GM08714 (cell line): ENCODE results near the gene DAPP1.
A peak's percentile ranks its signal among the peaks of the same experiment; 100 is the strongest.
"Not testable (repeated sequence)": the region's sequence is repeated elsewhere in the genome, so short reads cannot be mapped to it uniquely, and the experiment has no call there.

Experiments used
- H3K4me3 ChIP-seq: fragments of 200-500 bp; sonication (Bioruptor generic); 2 replicates; pipeline ENCODE4 v1.5.1; 2014; ENCODE audit warnings: mild to moderate bottlenecking, low read length, inconsistent platforms
- ZNF274 ChIP-seq: IDR thresholded peaks from 2 replicates; pipeline ENCODE4 v1.6.1; 2012; ENCODE audit warnings: mild to moderate bottlenecking, low read depth, low read length

The DAPP1 gene

DNA sequence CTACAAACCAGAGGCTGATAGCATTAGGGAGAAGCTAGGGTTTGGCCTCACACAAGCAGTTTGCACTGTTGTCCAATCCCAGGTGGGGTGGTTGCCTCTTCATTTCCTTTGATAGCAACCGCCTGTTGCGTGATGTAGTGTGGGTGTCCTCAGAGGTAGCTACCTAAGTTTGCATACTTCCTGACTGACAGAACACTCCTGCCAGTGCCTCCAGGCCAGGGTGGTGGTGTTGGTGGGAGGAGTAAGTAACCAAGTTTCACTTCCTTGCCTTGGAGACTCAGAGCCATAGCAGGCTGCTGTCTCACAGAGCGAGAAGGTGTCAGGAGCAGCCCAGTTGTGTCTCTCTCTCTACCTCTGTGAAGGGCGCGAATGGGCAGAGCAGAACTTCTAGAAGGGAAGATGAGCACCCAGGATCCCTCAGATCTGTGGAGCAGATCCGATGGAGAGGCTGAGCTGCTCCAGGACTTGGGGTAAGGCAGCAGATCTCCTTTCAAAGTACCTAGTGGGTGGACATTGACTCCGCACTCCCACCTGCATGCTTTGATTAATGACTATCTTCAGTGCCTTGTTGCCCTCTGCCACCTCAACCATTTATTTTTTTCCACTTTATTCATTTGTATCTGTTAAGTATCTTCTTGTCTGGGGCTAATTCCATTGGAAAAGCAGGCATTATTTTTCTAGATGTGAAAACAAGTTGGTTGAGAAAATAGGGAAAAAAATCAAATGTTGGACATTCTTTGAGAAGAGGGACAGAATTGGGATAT, at the start of gene DAPP1:
TSS of gene DAPP1 (plus strand) at position 283 of the 764 bp plus-strand sequence. CDS start at position 370, 87 bp downstream.
- no peak for TF ChIP-seq ZNF274

DNA sequence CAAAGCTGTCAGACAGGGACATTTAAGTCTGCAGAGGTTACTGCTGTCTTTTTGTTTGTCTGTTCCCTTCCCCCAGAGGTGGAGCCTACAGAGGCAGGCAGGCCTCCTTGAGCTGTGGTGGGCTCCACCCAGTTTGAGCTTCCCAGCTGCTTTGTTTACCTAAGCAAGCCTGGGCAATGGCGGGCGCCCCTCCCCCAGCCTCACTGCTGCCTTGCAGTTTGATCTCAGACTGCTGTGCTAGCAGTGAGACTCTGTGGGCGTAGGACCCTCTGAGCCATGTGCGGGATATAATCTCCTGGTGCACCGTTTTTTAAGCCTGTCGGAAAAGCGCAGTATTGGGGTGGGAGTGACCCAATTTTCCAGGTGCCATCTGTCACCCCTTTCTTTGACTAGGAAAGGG, 45.8 kb upstream of the DAPP1 start:
- H3K4me3 ChIP-seq = not testable (repeated sequence)

More for the DNA sequence above, at the start of gene DAPP1:
- peak within 1 kb of the TSS; percentile 88 for H3K4me3 ChIP-seq

DNA sequence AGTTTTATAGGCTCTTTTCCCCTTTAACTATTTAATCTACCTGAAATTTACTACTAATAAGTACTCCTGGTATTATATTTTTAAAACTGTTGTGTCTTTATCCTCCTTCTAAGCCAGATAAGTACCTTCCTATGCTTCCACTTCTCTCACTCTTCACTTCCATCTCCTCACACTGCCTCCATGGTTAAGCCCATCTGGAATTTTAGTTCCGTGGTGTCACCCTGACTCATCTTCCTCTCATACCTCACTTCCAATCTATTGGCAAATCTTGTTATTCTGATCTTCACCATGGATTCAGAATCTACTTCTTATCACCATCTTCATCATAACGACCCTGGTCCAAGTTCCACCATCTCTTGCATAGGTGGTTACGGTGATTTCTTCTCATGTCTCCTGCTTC, 32.7 kb upstream of the DAPP1 start:
- TF ChIP-seq ZNF274 = no peak
- no peak overlapping the region for H3K4me3 ChIP-seq

DNA sequence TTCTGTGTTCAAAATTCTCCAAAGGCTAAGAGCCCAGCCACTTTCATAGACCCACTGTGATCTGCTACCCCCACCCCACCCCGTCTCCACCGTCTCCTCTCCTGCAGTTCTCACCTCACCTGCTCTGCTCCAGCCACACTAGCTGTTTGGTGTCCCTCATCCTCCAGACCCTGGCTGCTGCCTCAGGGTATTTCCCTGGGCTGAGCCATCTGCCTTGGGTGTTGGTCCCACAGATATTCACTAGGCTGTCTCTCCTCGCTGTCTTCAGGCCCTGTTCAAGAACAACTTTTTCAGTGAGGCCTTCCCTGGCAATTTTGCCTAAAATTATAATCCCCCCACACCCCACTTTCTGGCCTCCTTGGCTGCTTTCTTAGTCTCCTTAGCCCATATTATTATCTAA, 31.8 kb upstream of the DAPP1 start:
- no peak for TF ChIP-seq ZNF274
- H3K4me3 ChIP-seq = no peak overlapping the region

DNA sequence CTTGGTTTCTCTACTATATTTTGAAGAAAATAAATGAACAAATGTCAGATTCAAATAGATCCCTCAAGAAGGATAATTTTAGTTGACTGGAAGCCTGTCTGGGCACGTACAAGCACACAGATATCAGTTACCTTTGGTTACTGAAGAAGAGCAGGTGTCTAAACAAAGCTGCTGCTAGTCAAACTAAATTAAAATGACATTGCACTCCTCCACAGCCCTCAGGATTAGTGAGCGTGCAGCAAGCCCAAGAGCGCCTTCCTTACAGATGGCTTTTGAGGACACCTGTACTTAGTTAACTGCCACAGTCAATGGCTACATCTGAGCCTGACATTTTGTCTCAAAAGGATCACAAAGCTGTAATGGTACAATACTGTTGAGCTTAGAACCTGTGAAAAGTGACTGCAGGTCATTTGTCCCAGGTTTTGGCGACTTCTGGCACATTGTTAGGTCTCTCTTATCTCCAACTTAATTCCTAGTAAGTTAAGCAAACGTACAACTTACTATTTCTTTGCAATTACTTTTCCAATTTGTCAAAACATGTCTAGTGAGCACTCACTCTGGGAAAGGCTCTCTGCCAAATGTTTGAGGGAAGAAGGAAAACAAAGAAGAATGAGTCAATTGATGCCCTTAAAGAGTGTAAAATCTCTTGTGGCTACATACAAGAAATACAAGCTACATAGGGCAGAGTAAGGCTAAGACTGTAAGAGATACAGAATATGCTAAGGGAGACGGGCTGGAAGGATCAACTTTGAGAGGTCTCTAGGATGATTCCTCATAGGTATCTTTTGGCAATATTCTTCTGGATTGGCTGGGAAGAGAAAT, 25.6 kb upstream of the DAPP1 start:
- TF ChIP-seq ZNF274 = no peak
- H3K4me3 ChIP-seq = no peak overlapping the region

DNA sequence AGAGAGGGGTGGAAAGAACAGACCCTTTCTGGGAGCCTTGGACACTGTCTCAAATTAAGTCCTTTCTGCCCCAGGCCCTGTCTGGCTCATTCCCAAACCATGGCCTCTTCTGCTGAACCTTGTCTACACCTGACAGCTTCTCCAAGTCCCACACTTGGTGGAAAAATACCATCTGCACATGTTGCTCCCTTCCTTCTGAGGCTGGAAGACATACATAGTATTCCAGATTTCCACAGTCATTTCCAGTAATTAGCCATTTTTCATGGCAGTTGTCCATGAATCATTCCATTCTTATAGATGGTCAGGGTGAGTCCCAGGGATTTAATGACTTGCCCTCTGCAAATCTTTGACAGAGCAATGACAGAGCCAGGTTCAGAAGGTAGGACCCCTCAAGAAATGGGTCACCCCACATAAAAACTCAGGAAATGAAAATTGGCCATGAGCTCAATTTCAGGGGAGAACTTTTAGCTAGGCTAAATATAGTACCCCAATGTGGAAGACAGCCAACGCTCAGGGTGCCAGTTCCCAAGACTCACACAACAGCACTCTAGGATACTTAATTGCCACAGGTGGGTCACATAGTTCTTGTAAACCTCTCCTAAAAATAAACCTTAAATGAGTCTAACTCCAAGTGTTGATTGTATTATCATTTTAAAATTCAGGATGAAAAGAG, 16.2 kb upstream of the DAPP1 start:
- H3K4me3 ChIP-seq = no peak overlapping the region
- no peak for TF ChIP-seq ZNF274

DNA sequence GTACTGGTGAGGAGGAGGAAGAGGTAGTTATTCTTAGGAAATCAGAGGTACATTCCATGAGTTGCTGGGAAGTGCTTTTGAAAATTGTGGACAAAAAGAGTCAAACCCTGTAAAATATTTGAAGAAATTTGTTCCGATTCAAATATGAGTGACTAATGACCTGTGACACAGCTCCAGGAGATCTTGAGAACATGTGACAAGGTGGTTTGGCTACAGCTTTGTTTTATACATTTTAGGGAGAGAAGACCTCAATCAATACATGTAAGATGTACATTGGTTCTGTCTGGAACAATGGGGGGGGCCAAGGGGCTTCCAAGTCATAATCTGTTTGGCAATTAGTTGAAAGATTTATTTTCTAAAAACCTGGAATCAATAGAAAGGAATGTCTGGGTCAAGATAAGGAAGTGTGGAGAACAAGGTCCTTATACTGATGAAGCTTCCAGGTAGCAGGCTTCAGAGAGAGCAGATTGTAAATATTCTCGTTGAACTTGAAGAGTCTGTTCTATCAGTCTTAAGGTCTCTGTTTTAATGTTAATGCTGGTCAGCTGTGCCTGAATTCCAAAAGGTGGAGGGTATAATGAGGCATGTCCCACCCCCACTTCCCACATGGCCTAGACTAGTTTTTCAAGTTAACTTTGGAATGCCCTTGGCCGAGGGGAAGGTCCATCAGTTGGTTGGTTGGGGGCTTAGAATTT, 15.5 kb upstream of the DAPP1 start:
- no peak overlapping the region for H3K4me3 ChIP-seq
- no peak for TF ChIP-seq ZNF274

- TF ChIP-seq ZNF274 = no peak
- H3K4me3 ChIP-seq = no peak overlapping the region
These were observed 13.0 kb upstream of the DAPP1 start for GRCh38 chr4:99803566-99804101.

- no peak for TF ChIP-seq ZNF274
- no peak overlapping the region for H3K4me3 ChIP-seq
These were observed 10.1 kb upstream of the DAPP1 start for GRCh38 chr4:99806545-99806944.

GRCh38 chr4:99807666-99808065, 9.0 kb upstream of the DAPP1 start:
- no peak for TF ChIP-seq ZNF274
- no peak overlapping the region for H3K4me3 ChIP-seq

DNA sequence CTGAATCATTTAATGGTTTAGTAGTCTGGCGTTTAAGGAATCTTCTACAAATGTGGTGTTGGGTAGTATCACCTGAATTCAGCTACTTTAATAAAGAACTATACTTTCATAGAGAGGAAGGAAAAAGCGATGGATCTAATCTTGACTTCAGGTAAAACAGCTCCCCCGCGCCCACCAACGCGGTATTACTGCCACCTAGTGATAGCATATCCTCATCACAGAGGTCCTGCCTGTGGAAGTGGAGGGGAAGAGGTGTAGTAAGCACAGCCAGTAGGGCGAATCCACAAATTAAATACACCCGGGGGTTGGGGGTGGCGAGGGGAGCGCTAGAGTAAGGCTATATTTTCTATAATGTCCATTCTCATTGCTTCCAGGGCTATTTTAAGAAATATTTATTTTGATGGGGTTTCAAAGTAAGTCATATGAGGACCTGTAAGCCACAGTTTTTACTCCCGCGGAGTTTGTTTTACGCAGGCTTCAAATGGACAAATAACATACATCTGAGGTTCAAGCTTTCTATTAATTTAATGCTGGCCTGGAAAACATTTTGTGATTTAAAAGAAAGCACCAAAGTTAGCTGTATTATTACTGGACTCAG, 8.3 kb upstream of the DAPP1 start:
- no peak for TF ChIP-seq ZNF274
- no peak overlapping the region for H3K4me3 ChIP-seq

- TF ChIP-seq ZNF274 = no peak
- H3K4me3 ChIP-seq = no peak overlapping the region
These were observed 7.3 kb upstream of the DAPP1 start for GRCh38 chr4:99809326-99809725.

GRCh38 chr4:99810536-99810935, 6.1 kb upstream of the DAPP1 start:
- TF ChIP-seq ZNF274 = no peak

More at GRCh38 chr4:99810536-99810935, 6.1 kb upstream of the DAPP1 start:
- H3K4me3 ChIP-seq = no peak overlapping the region
